Fibroblast of villous mesenchyme (primary cell): Measurements from ENCODE around the gene ANKZF1. TPM values are rescaled to one million over a fixed set of nuclear protein-coding genes. Genes with fewer than 3 reads are reported as not detected.

ENCODE experiments used
- DNase-seq: peaks from one replicate; pipeline ENCODE4 v3.0.0-alpha.2; 2010; ENCODE audit warnings: low read depth
- H3K4me3 ChIP-seq: 2 replicates; pipeline ENCODE4 v1.5.1; 2011; ENCODE audit warnings: low read depth, mild to moderate bottlenecking, low read length
- total RNA-seq: library from RNA; depleted of rRNA; stranded (reverse); fragments of >200 nt; gene quantifications from 2 replicates; pipeline ENCODE4 v1.2.3, GENCODE V29; 2012
- TF ChIP-seq, protein P1 (sequence below): IDR thresholded peaks from 2 replicates; pipeline ENCODE4 v1.5.1; 2012; ENCODE audit warnings: low read depth, mild to moderate bottlenecking, low read length; ENCODE audit not compliant: insufficient read depth

ANKZF1 gene
- total RNA-seq, 1 donor, result 22.0 TPM

DNA sequence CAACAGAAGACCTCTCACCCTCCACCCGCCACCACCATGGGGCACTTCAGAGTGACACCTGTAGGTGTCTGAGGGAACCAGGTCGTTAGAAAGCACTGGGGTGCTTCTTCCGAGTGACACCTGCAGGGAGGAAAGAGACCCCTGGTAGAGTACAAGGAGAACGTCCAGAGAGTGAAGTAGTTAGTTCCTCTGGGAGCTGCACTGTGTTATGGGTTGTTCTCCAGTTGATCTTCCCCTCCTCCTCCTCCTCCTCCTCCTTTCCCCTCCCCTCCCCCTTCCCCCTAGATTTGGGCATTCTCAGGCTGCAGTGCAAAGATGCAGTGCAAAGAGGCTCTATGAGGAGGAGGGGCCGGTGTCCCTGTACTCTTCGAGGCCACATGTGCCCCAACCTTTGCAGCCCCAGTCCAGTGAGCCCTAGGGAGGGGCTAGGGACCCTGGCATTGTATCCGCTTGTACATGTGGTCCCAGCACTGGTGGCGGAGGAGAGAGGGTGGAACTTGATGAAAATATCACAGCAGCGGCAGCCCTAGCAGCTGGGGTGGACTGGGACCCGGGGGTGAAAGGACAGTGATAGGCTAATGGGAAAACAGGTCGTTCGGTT, 50.4 kb downstream of the ANKZF1 start:
- H3K4me3 ChIP-seq, result peak overlapping the region; percentile 74
- TF ChIP-seq, protein P1, sequence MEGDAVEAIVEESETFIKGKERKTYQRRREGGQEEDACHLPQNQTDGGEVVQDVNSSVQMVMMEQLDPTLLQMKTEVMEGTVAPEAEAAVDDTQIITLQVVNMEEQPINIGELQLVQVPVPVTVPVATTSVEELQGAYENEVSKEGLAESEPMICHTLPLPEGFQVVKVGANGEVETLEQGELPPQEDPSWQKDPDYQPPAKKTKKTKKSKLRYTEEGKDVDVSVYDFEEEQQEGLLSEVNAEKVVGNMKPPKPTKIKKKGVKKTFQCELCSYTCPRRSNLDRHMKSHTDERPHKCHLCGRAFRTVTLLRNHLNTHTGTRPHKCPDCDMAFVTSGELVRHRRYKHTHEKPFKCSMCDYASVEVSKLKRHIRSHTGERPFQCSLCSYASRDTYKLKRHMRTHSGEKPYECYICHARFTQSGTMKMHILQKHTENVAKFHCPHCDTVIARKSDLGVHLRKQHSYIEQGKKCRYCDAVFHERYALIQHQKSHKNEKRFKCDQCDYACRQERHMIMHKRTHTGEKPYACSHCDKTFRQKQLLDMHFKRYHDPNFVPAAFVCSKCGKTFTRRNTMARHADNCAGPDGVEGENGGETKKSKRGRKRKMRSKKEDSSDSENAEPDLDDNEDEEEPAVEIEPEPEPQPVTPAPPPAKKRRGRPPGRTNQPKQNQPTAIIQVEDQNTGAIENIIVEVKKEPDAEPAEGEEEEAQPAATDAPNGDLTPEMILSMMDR, result peak; percentile 1
- DNase-seq, result no peak

DNA sequence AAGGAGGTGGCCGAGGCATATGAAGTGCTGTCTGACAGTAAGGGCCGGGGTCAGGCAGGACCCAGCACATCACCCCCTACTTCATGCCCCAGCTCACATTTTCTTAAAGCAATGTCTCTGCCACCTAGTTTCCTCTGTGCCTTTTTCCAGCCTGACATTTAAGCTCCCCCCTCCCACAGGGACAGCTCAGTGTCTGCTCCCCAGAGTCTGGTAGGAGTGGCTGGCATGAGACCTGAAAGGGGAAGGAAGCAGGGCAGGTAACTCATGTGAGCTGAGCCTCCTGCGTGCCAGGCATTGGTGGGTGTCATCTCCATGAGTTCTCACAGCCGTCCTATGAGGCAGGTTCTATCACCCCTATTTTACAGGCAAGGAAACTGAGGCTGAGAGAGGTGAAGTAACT, 51.0 kb downstream of the ANKZF1 start:
- no peak for DNase-seq
- H3K4me3 ChIP-seq, result no peak overlapping the region
- TF ChIP-seq, protein P1, result no peak

DNA sequence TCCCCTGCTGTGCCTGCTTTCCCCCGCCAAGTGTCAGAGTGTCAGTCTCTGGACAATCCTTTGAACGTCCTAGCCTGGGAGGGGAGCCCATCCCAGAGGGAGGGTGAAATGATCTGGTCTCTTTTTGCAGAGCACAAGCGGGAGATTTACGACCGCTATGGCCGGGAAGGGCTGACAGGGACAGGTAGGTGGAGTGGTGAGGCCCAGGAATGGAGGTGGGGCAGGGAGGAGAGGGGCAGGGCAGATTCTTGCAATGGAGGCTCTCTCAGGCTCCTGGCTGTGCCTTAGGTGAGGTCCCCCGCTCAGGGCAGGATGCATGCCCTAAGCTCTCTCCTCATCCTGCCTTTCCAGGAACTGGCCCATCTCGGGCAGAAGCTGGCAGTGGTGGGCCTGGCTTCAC, 52.0 kb downstream of the ANKZF1 start:
- H3K4me3 ChIP-seq, result no peak overlapping the region
- TF ChIP-seq, protein P1, result no peak
- DNase-seq, result no peak

DNA sequence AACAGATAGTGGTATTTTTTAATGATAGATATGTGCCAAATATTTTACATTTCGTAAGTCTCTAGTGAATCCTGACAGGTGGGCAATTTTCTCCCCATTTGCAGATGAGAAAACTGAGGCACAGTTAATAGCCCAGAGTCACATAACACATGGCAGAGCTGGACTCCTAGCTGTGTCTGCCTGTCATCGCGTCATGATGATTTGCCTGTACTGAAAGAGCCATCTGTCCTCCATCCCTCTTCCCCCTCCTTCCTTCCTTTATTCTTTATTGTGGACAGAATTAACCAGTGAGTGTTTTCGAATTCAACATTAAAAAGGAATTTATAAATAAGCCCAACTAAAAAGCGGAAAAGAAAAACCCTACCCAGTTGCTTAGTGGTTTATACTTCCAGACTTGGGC, 52.8 kb downstream of the ANKZF1 start:
- H3K4me3 ChIP-seq, result no peak overlapping the region
- TF ChIP-seq, protein P1, result no peak
- DNase-seq, result no peak

DNA sequence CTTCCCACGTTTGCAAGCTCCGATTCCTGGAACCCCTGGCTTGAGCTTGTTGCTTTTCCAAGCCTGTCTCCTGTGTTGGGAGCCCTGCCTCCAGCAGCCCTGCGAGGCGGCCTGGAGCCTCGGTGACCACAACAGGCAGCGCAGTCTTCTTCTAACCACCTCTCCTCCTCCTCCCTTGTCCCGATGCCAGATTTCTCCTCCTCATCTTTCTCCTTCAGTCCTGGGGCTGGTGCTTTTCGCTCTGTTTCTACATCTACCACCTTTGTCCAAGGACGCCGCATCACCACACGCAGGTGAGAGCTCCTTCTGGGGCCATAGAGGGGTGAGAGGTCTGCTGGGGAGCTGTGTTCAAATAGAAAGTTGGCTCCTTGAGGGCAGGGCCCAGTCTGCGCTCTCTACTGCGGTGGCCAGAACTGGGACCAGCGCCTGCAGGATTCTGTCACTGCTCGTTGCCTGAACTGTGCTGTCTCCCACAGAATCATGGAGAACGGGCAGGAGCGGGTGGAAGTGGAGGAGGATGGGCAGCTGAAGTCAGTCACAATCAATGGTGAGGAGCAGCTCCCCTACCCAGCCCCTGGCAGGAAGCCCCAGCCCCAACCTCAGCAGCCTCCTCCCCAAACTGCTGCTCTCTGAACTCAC, 53.5 kb downstream of the ANKZF1 start:
- H3K4me3 ChIP-seq, result no peak overlapping the region
- DNase-seq, result no peak
- TF ChIP-seq, protein P1, result no peak

DNA sequence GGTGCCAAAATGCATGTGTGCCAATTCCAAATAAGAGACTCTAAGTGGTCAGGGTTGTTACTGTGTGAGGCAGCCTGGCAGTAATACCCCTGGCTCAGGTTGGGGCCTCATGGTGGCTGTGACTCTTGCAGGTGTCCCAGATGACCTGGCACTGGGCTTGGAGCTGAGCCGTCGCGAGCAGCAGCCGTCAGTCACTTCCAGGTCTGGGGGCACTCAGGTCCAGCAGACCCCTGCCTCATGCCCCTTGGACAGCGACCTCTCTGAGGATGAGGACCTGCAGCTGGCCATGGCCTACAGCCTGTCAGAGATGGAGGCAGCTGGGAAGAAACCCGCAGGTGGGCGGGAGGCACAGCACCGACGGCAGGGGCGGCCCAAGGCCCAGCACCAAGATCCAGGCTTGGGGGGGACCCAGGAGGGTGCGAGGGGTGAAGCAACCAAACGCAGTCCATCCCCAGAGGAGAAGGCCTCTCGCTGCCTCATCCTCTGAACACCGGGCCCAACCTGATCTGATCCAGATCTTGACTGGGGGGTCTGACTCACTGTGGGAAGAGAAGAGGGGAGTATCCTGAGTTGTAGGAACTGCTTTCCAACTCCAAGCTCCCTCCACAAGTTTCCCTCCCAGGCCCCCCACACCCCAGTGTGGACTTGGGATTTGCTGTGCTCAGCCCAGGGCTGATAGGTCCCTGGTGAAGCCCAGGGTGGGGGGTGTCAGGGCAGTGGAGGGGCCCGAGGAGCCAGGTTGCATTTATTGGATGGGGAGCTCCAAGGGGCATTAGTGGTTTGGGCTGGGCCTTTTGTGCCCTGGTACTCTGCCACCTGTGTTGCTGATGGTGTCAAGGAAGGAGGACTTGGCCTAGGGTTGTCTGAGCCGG, 55.1 kb downstream of the ANKZF1 start:
- TF ChIP-seq, protein P1, result no peak
- H3K4me3 ChIP-seq, result no peak overlapping the region
- no peak for DNase-seq
